Gastroesophageal sphincter (tissue), 3 donors: Measurements from ENCODE around the gene OPRL1.

Experiments used
- EP300 ChIP-seq: sonication (generic); formaldehyde crosslinking; IDR thresholded peaks from one replicate; pipeline ENCODE4 v1.6.1; 2017; ENCODE audit warnings: antibody characterized with exemption, mild to moderate bottlenecking
- POLR2A ChIP-seq, 2 donors: fragments of 450-650 bp; IDR thresholded peaks; one replicate each; pipeline ENCODE4 v1.6.1; 2017; ENCODE audit warnings: antibody characterized with exemption in 2 of 2, mild to moderate bottlenecking in 2 of 2, moderate library complexity in 1 of 2
- TF ChIP-seq, protein P1 (sequence below), 4 experiments: fragments of 200-600 bp in 2 of 4; fragments of 450-650 bp in 2 of 4; sonication (generic) in 1 of 4; IDR thresholded peaks; one replicate each; pipeline ENCODE4 v1.5.1; 2017 to 2019; ENCODE audit warnings: antibody characterized with exemption in 4 of 4, mild to moderate bottlenecking in 2 of 4, moderate library complexity in 2 of 4

DNA sequence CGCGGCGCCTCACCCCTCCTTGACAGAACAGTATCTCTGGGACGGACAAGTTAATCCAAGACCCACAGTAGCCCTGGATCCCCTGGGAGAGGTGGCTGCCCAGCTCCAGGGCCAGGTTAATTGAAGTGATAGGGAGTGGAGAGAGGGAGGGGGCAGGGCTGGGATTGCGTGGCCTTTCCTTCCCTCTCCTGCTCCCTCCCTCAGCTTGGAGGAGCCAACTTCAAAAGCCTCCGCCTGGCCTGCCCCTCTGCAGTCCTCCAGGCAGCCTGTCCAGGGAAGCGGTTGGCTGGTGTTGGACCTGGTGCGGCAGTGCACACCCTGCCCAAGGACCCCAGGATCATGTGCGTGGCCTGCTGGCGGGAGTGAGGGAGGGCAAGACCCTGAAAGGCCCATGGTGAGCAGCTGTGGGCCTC, 43.9 kb upstream of the OPRL1 start, which contains the start of gene C20orf204:
- no peak for TF ChIP-seq POLR2A (IDR thresholded peaks at IDR 0.05)
- TF ChIP-seq, protein P1, sequence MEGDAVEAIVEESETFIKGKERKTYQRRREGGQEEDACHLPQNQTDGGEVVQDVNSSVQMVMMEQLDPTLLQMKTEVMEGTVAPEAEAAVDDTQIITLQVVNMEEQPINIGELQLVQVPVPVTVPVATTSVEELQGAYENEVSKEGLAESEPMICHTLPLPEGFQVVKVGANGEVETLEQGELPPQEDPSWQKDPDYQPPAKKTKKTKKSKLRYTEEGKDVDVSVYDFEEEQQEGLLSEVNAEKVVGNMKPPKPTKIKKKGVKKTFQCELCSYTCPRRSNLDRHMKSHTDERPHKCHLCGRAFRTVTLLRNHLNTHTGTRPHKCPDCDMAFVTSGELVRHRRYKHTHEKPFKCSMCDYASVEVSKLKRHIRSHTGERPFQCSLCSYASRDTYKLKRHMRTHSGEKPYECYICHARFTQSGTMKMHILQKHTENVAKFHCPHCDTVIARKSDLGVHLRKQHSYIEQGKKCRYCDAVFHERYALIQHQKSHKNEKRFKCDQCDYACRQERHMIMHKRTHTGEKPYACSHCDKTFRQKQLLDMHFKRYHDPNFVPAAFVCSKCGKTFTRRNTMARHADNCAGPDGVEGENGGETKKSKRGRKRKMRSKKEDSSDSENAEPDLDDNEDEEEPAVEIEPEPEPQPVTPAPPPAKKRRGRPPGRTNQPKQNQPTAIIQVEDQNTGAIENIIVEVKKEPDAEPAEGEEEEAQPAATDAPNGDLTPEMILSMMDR (IDR thresholded peaks at IDR 0.05), result no peak
- no peak for TF ChIP-seq EP300
